ENCODE data around the gene CCL3.
A peak's percentile ranks its signal among the peaks of the same experiment; 100 is the strongest.
"Not testable (repeated sequence)": the region's sequence is repeated elsewhere in the genome, so short reads cannot be mapped to it uniquely, and the experiment has no call there.

The CCL3 gene

DNA sequence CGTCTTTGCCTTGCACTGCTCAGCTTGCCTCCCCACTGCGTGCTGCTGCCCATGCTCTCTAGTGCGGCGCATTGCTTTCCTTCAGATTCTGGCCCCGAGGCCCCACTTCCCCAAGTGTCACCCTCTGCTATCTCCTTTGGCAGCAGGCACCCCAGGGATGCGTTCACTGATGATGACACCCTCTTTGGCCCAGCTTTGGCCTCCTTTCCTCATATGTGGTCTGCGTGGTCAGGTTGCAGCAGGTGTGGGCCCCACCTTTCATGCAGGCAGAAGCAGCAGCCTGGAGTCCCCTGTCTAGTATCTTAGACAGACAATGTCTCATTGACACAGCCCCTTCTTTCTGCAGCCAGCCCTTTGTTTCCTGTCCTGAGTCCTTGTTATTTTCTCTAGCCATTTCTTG, 4.8 kb upstream of the CCL3 start:
- no peak overlapping the region for H3K4me3 ChIP-seq (IDR thresholded peaks at IDR 0.05; ENCODE audit: insufficient read depth, low read depth, low read length)
- H3K27ac ChIP-seq = no peak overlapping the region
- no peak overlapping the region for H2AFZ ChIP-seq (ENCODE audit: low read depth)
- no peaks in the 10 kb centered on the region for H3K79me2 ChIP-seq (ENCODE audit: insufficient read depth, low read depth)
- TF ChIP-seq, protein P1, sequence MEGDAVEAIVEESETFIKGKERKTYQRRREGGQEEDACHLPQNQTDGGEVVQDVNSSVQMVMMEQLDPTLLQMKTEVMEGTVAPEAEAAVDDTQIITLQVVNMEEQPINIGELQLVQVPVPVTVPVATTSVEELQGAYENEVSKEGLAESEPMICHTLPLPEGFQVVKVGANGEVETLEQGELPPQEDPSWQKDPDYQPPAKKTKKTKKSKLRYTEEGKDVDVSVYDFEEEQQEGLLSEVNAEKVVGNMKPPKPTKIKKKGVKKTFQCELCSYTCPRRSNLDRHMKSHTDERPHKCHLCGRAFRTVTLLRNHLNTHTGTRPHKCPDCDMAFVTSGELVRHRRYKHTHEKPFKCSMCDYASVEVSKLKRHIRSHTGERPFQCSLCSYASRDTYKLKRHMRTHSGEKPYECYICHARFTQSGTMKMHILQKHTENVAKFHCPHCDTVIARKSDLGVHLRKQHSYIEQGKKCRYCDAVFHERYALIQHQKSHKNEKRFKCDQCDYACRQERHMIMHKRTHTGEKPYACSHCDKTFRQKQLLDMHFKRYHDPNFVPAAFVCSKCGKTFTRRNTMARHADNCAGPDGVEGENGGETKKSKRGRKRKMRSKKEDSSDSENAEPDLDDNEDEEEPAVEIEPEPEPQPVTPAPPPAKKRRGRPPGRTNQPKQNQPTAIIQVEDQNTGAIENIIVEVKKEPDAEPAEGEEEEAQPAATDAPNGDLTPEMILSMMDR (conservative IDR thresholded peaks at IDR 0.05; ENCODE audit: low read depth, low read length) = no peak
- no peak overlapping the region; the same call in 1 of the 2 replicates for H3K4me2 ChIP-seq
- no peaks in the 10 kb centered on the region for H3K27me3 ChIP-seq (ENCODE audit: insufficient read depth, low read depth)
- H3K36me3 ChIP-seq (ENCODE audit: insufficient read depth) = no peaks in the 10 kb centered on the region
- peaks cover 64% of the 10 kb centered on the region for H3K4me1 ChIP-seq (ENCODE audit: low read depth, poor library complexity, severe bottlenecking)
- no peak overlapping the region for H3K9ac ChIP-seq
- H4K20me1 ChIP-seq (ENCODE audit: insufficient read depth) = no peaks in the 10 kb centered on the region

GRCh38 chr17:36094232-36094631, 4.3 kb upstream of the CCL3 start:
- Histone ChIP-seq H3K27me3 (ENCODE audit: insufficient read depth, low read depth) (no peaks in the 10 kb centered on the region), H3K9ac (no peak overlapping the region), H3K4me3 (IDR thresholded peaks at IDR 0.05; ENCODE audit: insufficient read depth, low read depth, low read length) (no peak overlapping the region), H3K79me2 (ENCODE audit: insufficient read depth, low read depth) (no peaks in the 10 kb centered on the region), H3K4me2 (no peak overlapping the region; the same call in 1 of the 2 replicates), H3K4me1 (ENCODE audit: low read depth, poor library complexity, severe bottlenecking) (peaks cover 69% of the 10 kb centered on the region), H3K27ac (no peak overlapping the region), H4K20me1 (ENCODE audit: insufficient read depth) (no peaks in the 10 kb centered on the region), H2AFZ (ENCODE audit: low read depth) (no peak overlapping the region), H3K36me3 (ENCODE audit: insufficient read depth) (no peaks in the 10 kb centered on the region)
- TF ChIP-seq, protein P1 (conservative IDR thresholded peaks at IDR 0.05; ENCODE audit: low read depth, low read length) = no peak

DNA sequence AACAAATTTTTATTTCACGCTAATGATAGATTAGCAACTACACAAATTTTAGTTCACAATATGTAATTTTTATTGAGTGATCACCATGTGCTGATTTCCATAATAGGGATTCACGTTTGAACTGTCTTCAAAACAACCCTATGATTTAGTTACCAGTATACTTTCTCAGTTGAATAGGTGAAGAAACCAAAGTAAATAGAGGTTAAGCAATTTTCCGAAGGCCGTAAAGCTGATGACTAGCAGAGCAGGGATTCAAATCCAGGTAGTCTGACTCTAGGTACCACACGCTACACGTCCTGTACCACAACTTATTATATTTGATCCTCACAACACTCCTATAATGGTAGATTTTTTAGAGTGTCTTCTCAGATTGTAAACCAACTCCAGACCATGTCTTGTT, 2.8 kb upstream of the CCL3 start:
- H4K20me1 ChIP-seq (ENCODE audit: insufficient read depth); H3K27ac ChIP-seq; H3K79me2 ChIP-seq (ENCODE audit: insufficient read depth, low read depth); H3K27me3 ChIP-seq (ENCODE audit: insufficient read depth, low read depth); H3K4me3 ChIP-seq (IDR thresholded peaks at IDR 0.05; ENCODE audit: insufficient read depth, low read depth, low read length); H3K9ac ChIP-seq; H3K36me3 ChIP-seq (ENCODE audit: insufficient read depth); H2AFZ ChIP-seq (ENCODE audit: low read depth): not testable (repeated sequence)
- H3K4me1 ChIP-seq (ENCODE audit: low read depth, poor library complexity, severe bottlenecking) = peaks cover 77% of the 10 kb centered on the region
- H3K4me2 ChIP-seq = peak overlapping the region; percentile 49; the same call in 1 of the 2 replicates

- H3K27ac ChIP-seq = no peak overlapping the region
- peak overlapping the region; percentile 49; the same call in 1 of the 2 replicates for H3K4me2 ChIP-seq
- no peak overlapping the region for H3K4me3 ChIP-seq (IDR thresholded peaks at IDR 0.05; ENCODE audit: insufficient read depth, low read depth, low read length)
- H3K9ac ChIP-seq = no peak overlapping the region
- no peaks in the 10 kb centered on the region for H3K27me3 ChIP-seq (ENCODE audit: insufficient read depth, low read depth)
- H3K36me3 ChIP-seq (ENCODE audit: insufficient read depth) = no peaks in the 10 kb centered on the region
- no peak overlapping the region for H2AFZ ChIP-seq (ENCODE audit: low read depth)
- H3K4me1 ChIP-seq (ENCODE audit: low read depth, poor library complexity, severe bottlenecking) = peaks cover 77% of the 10 kb centered on the region
- TF ChIP-seq, protein P1 (conservative IDR thresholded peaks at IDR 0.05; ENCODE audit: low read depth, low read length) = no peak
- H3K79me2 ChIP-seq (ENCODE audit: insufficient read depth, low read depth) = no peaks in the 10 kb centered on the region
- H4K20me1 ChIP-seq (ENCODE audit: insufficient read depth) = no peaks in the 10 kb centered on the region
Observed at GRCh38 chr17:36092230-36092629, 2.3 kb upstream of the CCL3 start.

GRCh38 chr17:36089339-36089865, 541 bp downstream of the CCL3 start:
- Histone ChIP-seq H3K4me3 (IDR thresholded peaks at IDR 0.05; ENCODE audit: insufficient read depth, low read depth, low read length) (no peak overlapping the region), H3K27ac (peak overlapping the region; percentile 51), H3K79me2 (ENCODE audit: insufficient read depth, low read depth) (no peaks in the 10 kb centered on the region), H2AFZ (ENCODE audit: low read depth) (no peak overlapping the region), H4K20me1 (ENCODE audit: insufficient read depth) (no peaks in the 10 kb centered on the region), H3K9ac (peak overlapping the region; percentile 27; the same call in 1 of the 2 replicates), H3K4me1 (ENCODE audit: low read depth, poor library complexity, severe bottlenecking) (peaks cover 78% of the 10 kb centered on the region), H3K36me3 (ENCODE audit: insufficient read depth) (no peaks in the 10 kb centered on the region), H3K4me2 (peak overlapping the region; percentile 49), H3K27me3 (ENCODE audit: insufficient read depth, low read depth) (no peaks in the 10 kb centered on the region)
- TF ChIP-seq, protein P1 (conservative IDR thresholded peaks at IDR 0.05; ENCODE audit: low read depth, low read length) = no peak

All from KMS-11 (cell line).